Measurements from ENCODE around the gene AKAP9.
A peak's percentile ranks its signal among the peaks of the same experiment; 100 is the strongest.
"Not testable (repeated sequence)": the region's sequence is repeated elsewhere in the genome, so short reads cannot be mapped to it uniquely, and the experiment has no call there.

The AKAP9 gene

DNA sequence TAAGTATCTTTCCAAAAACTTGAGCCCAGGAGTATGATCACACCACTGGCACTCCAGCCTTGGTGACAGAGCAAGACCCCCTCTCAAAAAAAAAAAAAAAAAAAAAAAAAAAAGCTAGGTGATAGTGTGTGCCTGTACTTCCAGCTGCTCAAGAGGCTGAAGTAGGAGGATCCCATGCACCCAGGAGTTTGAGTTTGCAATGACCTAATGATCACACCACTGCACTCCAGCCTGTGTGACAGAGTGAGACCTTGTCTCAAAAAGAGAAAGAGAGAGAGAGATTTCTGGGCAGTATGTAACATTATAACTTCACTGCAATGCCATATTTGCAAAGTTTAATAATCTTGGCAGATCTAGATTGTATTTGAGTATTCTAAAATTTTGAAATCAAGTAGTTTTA is 47.6 kb downstream of the AKAP9 start:
- TF ChIP-seq POLR2AphosphoS5 (IDR thresholded peaks at IDR 0.05; ENCODE audit: low read depth, low read length) = no peak
- no peak for TF ChIP-seq POLR2A (IDR thresholded peaks at IDR 0.05; ENCODE audit: low read depth, low read length)
- TF ChIP-seq TAF1 (IDR thresholded peaks at IDR 0.05; ENCODE audit: borderline replicate concordance, low read depth, low read length) = no peak
- FAIRE-seq (no peak), DNase-seq (ENCODE audit: insufficient read length) (no peak)

DNA sequence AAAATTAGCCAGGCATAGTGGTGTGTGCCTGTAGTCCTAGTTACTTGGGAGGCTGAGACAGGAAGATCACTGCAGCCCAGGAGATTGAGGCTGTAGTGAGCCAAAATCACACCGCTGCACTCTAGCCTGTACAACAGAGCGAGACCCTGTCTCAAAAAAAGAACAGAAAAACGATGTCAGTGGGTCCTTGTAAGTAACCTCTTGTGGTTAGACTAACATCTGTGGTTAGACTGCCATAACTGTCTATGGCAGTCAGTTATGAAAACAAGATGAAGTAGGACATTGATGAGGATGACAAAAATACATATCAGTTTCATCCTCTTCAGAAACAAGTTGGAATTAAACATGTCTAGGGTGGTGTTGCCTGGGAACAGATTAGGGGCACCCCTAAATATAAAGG is 53.3 kb downstream of the AKAP9 start:
- no peak for TF ChIP-seq POLR2A (IDR thresholded peaks at IDR 0.05; ENCODE audit: low read depth, low read length)
- TF ChIP-seq TAF1 (IDR thresholded peaks at IDR 0.05; ENCODE audit: borderline replicate concordance, low read depth, low read length) = no peak
- TF ChIP-seq POLR2AphosphoS5 (IDR thresholded peaks at IDR 0.05; ENCODE audit: low read depth, low read length) = no peak
- DNase-seq (ENCODE audit: insufficient read length) = no peak
- FAIRE-seq = no peak

DNA sequence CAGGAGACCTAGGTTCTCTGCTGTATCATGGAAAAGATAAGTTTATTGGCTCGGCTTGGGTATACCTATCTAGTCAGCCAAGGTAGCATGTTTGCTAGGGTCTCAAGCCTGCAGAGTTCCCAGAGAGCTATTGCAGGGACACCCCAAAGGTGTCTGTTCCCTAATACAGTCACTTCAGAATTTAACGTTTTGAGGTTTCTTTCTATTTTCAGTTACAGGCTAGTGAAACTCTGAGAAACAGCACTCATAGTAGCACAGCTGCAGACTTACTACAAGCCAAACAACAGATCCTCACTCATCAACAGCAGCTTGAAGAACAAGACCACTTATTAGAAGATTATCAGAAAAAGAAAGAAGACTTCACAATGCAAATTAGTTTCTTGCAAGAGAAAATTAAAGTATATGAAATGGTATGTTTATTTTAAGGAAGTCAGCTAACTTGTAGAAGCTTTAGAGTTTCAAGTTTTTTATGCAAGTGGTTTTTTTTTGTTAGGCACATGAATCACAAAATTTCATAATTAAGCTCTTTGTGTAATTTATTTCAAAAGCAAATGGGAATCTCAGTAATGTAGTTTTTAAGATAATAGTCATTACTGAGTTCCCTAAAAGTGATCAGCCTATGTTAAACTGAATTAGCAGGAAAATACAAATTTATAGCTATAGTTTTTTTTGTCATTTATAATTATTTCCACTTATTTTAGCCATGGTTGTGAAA is 54.9 kb downstream of the AKAP9 start:
- DNase-seq (ENCODE audit: insufficient read length) (no peak), FAIRE-seq (peak; percentile 83)
- TF ChIP-seq POLR2AphosphoS5 (IDR thresholded peaks at IDR 0.05; ENCODE audit: low read depth, low read length) = no peak
- no peak for TF ChIP-seq POLR2A (IDR thresholded peaks at IDR 0.05; ENCODE audit: low read depth, low read length)
- TF ChIP-seq TAF1 (IDR thresholded peaks at IDR 0.05; ENCODE audit: borderline replicate concordance, low read depth, low read length) = no peak

DNA sequence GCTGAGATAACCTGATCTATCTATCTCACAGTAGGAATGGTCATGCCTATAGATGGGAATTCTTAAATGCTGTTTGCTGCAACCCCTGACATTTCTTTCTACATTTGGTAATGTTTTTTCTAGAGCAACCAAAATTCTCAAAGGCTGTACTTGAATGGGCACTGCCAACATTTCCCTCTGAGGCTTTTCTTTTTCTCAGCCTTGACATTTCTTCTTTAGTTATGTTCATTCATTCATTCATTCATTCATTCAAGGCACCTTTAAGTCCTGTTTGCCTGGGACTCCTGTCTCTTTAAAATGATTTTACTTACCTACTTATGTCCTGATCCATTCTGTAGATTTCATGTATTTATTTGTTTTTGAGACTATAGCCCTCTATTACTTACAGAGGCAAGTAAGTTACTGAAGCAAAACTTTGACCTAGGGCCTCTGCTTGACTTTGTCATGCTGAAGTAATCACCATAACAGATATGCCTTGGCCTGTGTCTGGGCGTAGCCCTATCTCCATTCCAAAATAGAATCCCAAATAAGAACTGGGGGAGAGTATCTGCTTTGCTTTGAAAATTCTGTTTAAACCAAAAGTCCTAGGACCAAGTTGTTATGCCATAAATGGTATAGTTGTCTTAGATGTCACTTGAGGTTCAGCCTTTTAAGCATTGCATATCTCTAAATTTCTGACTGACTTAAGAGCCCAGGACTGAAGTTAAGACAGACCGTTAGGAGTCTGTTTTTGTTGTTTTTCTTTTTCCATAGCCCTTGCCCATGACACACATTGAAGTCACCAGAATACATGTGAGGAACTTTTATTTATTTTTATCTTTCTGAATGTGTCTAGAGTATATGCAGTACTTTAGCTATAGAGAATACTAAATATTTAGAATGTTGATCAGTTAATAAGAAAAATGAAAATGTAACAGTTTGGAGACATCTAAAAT is 59.2 kb downstream of the AKAP9 start:
- FAIRE-seq (no peak), DNase-seq (ENCODE audit: insufficient read length) (no peak)
- TF ChIP-seq POLR2A (IDR thresholded peaks at IDR 0.05; ENCODE audit: low read depth, low read length) = no peak
- no peak for TF ChIP-seq TAF1 (IDR thresholded peaks at IDR 0.05; ENCODE audit: borderline replicate concordance, low read depth, low read length)
- no peak for TF ChIP-seq POLR2AphosphoS5 (IDR thresholded peaks at IDR 0.05; ENCODE audit: low read depth, low read length)

DNA sequence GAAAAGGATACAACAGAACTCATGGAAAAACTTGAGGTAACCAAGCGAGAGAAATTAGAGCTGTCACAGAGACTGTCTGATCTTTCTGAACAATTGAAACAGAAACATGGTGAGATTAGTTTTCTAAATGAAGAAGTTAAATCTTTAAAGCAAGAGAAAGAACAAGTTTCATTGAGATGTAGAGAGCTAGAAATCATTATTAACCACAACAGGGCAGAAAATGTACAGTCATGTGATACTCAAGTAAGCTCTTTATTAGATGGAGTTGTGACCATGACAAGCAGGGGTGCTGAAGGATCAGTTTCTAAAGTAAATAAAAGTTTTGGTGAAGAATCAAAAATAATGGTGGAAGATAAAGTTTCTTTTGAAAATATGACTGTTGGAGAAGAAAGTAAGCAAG is 62.1 kb downstream of the AKAP9 start:
- no peak for FAIRE-seq
- no peak for DNase-seq (ENCODE audit: insufficient read length)
- TF ChIP-seq POLR2A (IDR thresholded peaks at IDR 0.05; ENCODE audit: low read depth, low read length) = no peak
- no peak for TF ChIP-seq TAF1 (IDR thresholded peaks at IDR 0.05; ENCODE audit: borderline replicate concordance, low read depth, low read length)
- no peak for TF ChIP-seq POLR2AphosphoS5 (IDR thresholded peaks at IDR 0.05; ENCODE audit: low read depth, low read length)

DNA sequence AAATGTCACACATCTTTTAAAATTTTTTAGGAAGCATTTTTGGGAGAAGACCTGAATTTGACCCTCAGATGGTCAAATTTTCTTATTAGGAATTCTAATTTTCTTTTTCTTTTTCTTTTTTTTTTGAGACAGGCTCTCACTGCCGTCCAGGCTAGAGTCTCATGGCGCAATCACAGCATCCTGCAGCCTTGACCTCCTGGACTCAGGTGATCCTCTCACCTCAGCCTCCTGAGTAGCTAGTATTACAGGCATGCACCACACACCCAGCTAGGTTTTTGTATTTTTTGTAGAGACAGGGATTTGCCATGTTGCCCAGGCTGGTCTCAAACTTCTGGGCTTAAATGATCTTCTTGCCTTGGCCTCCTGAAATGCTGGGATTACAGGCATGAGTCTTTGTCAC is 65.4 kb downstream of the AKAP9 start:
- no peak for TF ChIP-seq POLR2AphosphoS5 (IDR thresholded peaks at IDR 0.05; ENCODE audit: low read depth, low read length)
- no peak for TF ChIP-seq TAF1 (IDR thresholded peaks at IDR 0.05; ENCODE audit: borderline replicate concordance, low read depth, low read length)
- no peak for TF ChIP-seq POLR2A (IDR thresholded peaks at IDR 0.05; ENCODE audit: low read depth, low read length)
- FAIRE-seq = no peak
- DNase-seq (ENCODE audit: insufficient read length) = no peak

DNA sequence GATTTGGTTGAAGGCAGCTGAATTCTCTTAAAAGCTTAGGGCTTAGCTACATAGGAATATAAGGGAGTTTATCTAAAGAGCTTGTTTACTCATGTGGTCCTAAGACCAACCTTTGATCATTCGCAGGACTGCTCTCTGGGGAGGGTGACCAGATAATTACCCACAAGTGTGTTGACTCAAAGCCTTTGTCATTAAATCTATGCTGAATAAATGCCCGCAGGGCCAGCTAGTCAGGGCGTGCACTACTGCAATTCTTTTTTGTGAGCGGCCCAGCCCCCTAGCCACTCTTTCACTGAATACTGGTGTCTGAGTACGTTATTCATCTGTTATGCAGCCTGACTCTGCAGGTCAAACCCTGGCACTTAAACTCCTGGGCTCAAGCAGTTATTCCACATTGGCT is 69.6 kb downstream of the AKAP9 start:
- TF ChIP-seq TAF1 (IDR thresholded peaks at IDR 0.05; ENCODE audit: borderline replicate concordance, low read depth, low read length) (no peak), POLR2A (IDR thresholded peaks at IDR 0.05; ENCODE audit: low read depth, low read length) (no peak), POLR2AphosphoS5 (IDR thresholded peaks at IDR 0.05; ENCODE audit: low read depth, low read length) (no peak)
- FAIRE-seq (no peak), DNase-seq (ENCODE audit: insufficient read length) (no peak)

DNA sequence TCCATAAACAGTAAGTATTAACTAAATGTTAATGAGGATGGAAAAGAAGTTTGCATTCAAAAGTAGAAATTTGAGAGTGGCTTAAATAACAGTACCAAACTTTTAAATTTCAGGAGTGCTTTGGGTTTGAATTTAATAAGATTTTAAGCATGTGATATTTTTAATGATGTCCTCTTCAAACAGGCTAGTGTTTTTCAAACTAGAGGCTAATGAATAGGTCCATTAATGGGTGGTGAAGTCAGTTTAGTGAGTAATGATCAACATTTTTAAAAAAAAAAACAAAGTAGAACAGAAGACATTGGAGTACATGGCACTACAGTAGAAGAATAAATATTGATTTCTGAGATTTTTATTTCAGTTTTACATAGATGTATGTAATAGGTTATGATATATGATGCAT is 72.9 kb downstream of the AKAP9 start:
- FAIRE-seq (no peak), DNase-seq (ENCODE audit: insufficient read length) (no peak)
- TF ChIP-seq POLR2A (IDR thresholded peaks at IDR 0.05; ENCODE audit: low read depth, low read length) = no peak

DNA sequence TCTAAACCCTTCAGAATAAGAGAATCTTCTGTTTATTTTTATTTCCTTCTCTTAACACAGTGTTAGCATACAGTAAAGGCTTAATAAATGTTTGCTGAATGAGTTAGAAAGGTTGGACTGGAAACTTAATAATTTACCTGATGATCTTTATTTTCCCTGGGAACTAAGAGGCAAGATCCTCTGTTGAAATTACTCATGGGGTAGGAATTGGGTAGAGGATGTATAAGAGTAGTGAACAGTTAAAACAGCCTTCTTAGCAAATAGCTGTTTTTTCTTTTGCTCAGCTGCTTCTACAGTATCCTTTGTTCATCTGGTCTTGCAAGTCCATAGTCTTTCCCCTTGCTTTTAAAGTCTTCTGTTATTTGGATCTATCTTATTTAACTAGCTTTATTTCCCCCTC is 80.0 kb downstream of the AKAP9 start:
- FAIRE-seq = no peak
- DNase-seq (ENCODE audit: insufficient read length) = no peak
- TF ChIP-seq TAF1 (IDR thresholded peaks at IDR 0.05; ENCODE audit: borderline replicate concordance, low read depth, low read length) (no peak), POLR2AphosphoS5 (IDR thresholded peaks at IDR 0.05; ENCODE audit: low read depth, low read length) (no peak), POLR2A (IDR thresholded peaks at IDR 0.05; ENCODE audit: low read depth, low read length) (no peak)

DNA sequence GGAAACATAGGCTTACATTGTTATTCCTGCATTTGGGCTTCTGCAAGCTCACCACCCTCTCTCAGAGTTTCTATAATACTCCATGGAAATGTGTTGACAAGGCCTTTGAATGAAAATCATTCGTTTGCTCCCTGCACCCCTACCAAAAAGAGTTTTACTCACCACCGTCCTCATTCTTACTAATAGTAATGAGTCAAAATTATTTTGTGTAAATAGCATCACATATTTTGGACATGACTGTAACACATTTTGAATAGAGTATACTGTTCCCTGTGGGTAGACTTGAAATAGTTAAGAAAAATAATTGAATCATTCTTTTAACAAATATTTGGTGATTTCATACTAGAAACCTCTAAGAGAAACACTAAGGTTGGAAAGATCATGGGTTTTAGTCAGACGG is 84.6 kb downstream of the AKAP9 start:
- FAIRE-seq = no peak
- DNase-seq (ENCODE audit: insufficient read length) = no peak
- no peak for TF ChIP-seq TAF1 (IDR thresholded peaks at IDR 0.05; ENCODE audit: borderline replicate concordance, low read depth, low read length)
- TF ChIP-seq POLR2A (IDR thresholded peaks at IDR 0.05; ENCODE audit: low read depth, low read length) = no peak
- TF ChIP-seq POLR2AphosphoS5 (IDR thresholded peaks at IDR 0.05; ENCODE audit: low read depth, low read length) = no peak

DNA sequence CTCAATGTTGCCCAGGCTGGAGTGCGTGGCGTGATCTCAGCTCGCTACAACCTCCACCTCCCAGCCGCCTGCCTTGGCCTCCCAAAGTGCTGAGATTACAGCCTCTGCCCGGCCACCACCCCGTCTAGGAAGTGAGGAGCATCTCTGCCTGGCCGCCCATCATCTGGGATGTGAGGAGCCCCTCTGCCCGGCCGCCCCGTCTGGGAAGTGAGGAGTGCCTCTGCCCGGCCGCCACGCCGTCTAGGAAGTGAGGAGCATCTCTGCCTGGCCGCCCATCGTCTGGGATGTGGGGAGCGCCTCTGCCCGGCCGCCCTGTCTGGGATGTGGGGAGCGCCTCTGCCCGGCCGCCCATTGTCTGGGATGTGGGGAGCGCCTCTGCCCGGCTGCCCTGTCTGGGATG is 86.0 kb downstream of the AKAP9 start:
- FAIRE-seq; DNase-seq (ENCODE audit: insufficient read length): not testable (repeated sequence)

DNA sequence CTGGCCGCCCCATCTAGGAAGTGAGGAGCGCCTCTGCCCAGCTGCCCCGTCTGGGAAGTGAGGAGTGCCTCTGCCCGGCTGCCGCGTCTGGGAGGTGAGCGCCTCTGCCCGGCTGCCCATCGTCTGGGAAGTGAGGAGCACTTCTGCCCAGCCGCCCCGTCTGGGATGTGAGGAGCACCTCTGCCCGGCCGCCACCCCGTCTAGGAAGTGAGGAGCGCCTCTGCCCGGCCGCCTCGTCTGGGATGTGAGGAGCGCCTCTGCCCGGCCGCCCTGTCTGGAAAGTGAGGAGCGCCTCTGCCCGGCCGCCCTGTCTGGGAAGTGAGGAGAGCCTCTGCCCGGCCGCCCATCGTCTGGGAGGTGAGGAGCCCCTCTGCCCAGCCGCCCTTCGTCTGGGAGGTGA is 86.5 kb downstream of the AKAP9 start:
- DNase-seq (ENCODE audit: insufficient read length); FAIRE-seq: not testable (repeated sequence)

All from GM12892 (cell line).